ENCODE results near the gene DLGAP4.

The DLGAP4 gene

GRCh38 chr20:36446557-36446956 lies 140.4 kb downstream of the DLGAP4 start:
- Histone ChIP-seq H3K4me3 (ENCODE audit: low read depth, low read length) (no peak overlapping the region), H3K4me1 (ENCODE audit: control insufficient read depth, insufficient read depth, low read length) (no peaks in the 10 kb centered on the region), H3K27me3 (ENCODE audit: control insufficient read depth, insufficient read depth, low read length) (no peaks in the 10 kb centered on the region), H3K9me3 (ENCODE audit: control insufficient read depth, insufficient read depth, low read depth, low read length) (peaks cover 5% of the 10 kb centered on the region; the same call in 1 of the 2 replicates), H3K27ac (ENCODE audit: low read depth, low read length) (no peak overlapping the region), H3K9ac (ENCODE audit: low read length) (no peak overlapping the region), H3K36me3 (ENCODE audit: control insufficient read depth, insufficient read depth, low read length) (no peaks in the 10 kb centered on the region)

- Histone ChIP-seq H3K4me1 (ENCODE audit: control insufficient read depth, insufficient read depth, low read length) (no peaks in the 10 kb centered on the region), H3K9me3 (ENCODE audit: control insufficient read depth, insufficient read depth, low read depth, low read length) (peaks cover 5% of the 10 kb centered on the region; the same call in 1 of the 2 replicates), H3K4me3 (ENCODE audit: low read depth, low read length) (no peak overlapping the region), H3K9ac (ENCODE audit: low read length) (no peak overlapping the region), H3K36me3 (ENCODE audit: control insufficient read depth, insufficient read depth, low read length) (no peaks in the 10 kb centered on the region), H3K27ac (ENCODE audit: low read depth, low read length) (no peak overlapping the region), H3K27me3 (ENCODE audit: control insufficient read depth, insufficient read depth, low read length) (no peaks in the 10 kb centered on the region)
Measured at GRCh38 chr20:36447101-36447500, 141.0 kb downstream of the DLGAP4 start.

GRCh38 chr20:36449663-36450062 lies 143.5 kb downstream of the DLGAP4 start:
- Histone ChIP-seq H3K27me3 (ENCODE audit: control insufficient read depth, insufficient read depth, low read length) (no peaks in the 10 kb centered on the region), H3K27ac (ENCODE audit: low read depth, low read length) (no peak overlapping the region), H3K36me3 (ENCODE audit: control insufficient read depth, insufficient read depth, low read length) (no peaks in the 10 kb centered on the region), H3K9me3 (ENCODE audit: control insufficient read depth, insufficient read depth, low read depth, low read length) (peaks cover 5% of the 10 kb centered on the region; the same call in 1 of the 2 replicates), H3K9ac (ENCODE audit: low read length) (no peak overlapping the region), H3K4me3 (ENCODE audit: low read depth, low read length) (no peak overlapping the region), H3K4me1 (ENCODE audit: control insufficient read depth, insufficient read depth, low read length) (peaks cover 4% of the 10 kb centered on the region)

- Histone ChIP-seq H3K27me3 (ENCODE audit: control insufficient read depth, insufficient read depth, low read length) (no peaks in the 10 kb centered on the region; the same call in 1 of the 2 replicates), H3K27ac (ENCODE audit: low read depth, low read length) (no peak overlapping the region), H3K4me3 (ENCODE audit: low read depth, low read length) (no peak overlapping the region), H3K4me1 (ENCODE audit: control insufficient read depth, insufficient read depth, low read length) (peaks cover 13% of the 10 kb centered on the region), H3K9ac (ENCODE audit: low read length) (peak overlapping the region; percentile 21), H3K36me3 (ENCODE audit: control insufficient read depth, insufficient read depth, low read length) (no peaks in the 10 kb centered on the region), H3K9me3 (ENCODE audit: control insufficient read depth, insufficient read depth, low read depth, low read length) (peaks cover 5% of the 10 kb centered on the region; the same call in 1 of the 2 replicates)
Measured at GRCh38 chr20:36454332-36454697, 148.2 kb downstream of the DLGAP4 start.

GRCh38 chr20:36454698-36455427 lies 148.7 kb downstream of the DLGAP4 start:
- Histone ChIP-seq H3K4me3 (ENCODE audit: low read depth, low read length) (no peak overlapping the region), H3K4me1 (ENCODE audit: control insufficient read depth, insufficient read depth, low read length) (peaks cover 13% of the 10 kb centered on the region), H3K27ac (ENCODE audit: low read depth, low read length) (no peak overlapping the region), H3K9ac (ENCODE audit: low read length) (peak overlapping the region; percentile 21), H3K9me3 (ENCODE audit: control insufficient read depth, insufficient read depth, low read depth, low read length) (0 out of 2 replicates have a peak, but pooled peaks cover under 1% of the 10 kb centered on the region), H3K27me3 (ENCODE audit: control insufficient read depth, insufficient read depth, low read length) (no peaks in the 10 kb centered on the region; the same call in 1 of the 2 replicates), H3K36me3 (ENCODE audit: control insufficient read depth, insufficient read depth, low read length) (no peaks in the 10 kb centered on the region)

- no peak overlapping the region for H3K9ac ChIP-seq (ENCODE audit: low read length)
- no peaks in the 10 kb centered on the region; the same call in 1 of the 2 replicates for H3K27me3 ChIP-seq (ENCODE audit: control insufficient read depth, insufficient read depth, low read length)
- H3K4me1 ChIP-seq (ENCODE audit: control insufficient read depth, insufficient read depth, low read length): peaks cover 19% of the 10 kb centered on the region
- H3K36me3 ChIP-seq (ENCODE audit: control insufficient read depth, insufficient read depth, low read length): no peaks in the 10 kb centered on the region
- no peak overlapping the region for H3K27ac ChIP-seq (ENCODE audit: low read depth, low read length)
- no peak overlapping the region for H3K4me3 ChIP-seq (ENCODE audit: low read depth, low read length)
- no peaks in the 10 kb centered on the region for H3K9me3 ChIP-seq (ENCODE audit: control insufficient read depth, insufficient read depth, low read depth, low read length)
Measured at GRCh38 chr20:36455972-36456625, 150.0 kb downstream of the DLGAP4 start.

GRCh38 chr20:36460648-36461599 lies 154.8 kb downstream of the DLGAP4 start:
- Histone ChIP-seq H3K9me3 (ENCODE audit: control insufficient read depth, insufficient read depth, low read depth, low read length) (no peaks in the 10 kb centered on the region), H3K4me1 (ENCODE audit: control insufficient read depth, insufficient read depth, low read length) (peaks cover 34% of the 10 kb centered on the region), H3K27ac (ENCODE audit: low read depth, low read length) (peak overlapping the region; percentile 63), H3K9ac (ENCODE audit: low read length) (peak overlapping the region; percentile 83), H3K36me3 (ENCODE audit: control insufficient read depth, insufficient read depth, low read length) (no peaks in the 10 kb centered on the region), H3K4me3 (ENCODE audit: low read depth, low read length) (peak overlapping the region; percentile 54), H3K27me3 (ENCODE audit: control insufficient read depth, insufficient read depth, low read length) (no peaks in the 10 kb centered on the region)

- Histone ChIP-seq H3K9me3 (ENCODE audit: control insufficient read depth, insufficient read depth, low read depth, low read length) (no peaks in the 10 kb centered on the region), H3K9ac (ENCODE audit: low read length) (peak overlapping the region; percentile 85), H3K4me1 (ENCODE audit: control insufficient read depth, insufficient read depth, low read length) (peaks cover 43% of the 10 kb centered on the region), H3K4me3 (ENCODE audit: low read depth, low read length) (peak overlapping the region; percentile 84), H3K27ac (ENCODE audit: low read depth, low read length) (peak overlapping the region; percentile 69; the same call in 1 of the 2 replicates), H3K36me3 (ENCODE audit: control insufficient read depth, insufficient read depth, low read length) (no peaks in the 10 kb centered on the region), H3K27me3 (ENCODE audit: control insufficient read depth, insufficient read depth, low read length) (no peaks in the 10 kb centered on the region)
Measured at GRCh38 chr20:36461600-36462439, 155.7 kb downstream of the DLGAP4 start.

- Histone ChIP-seq H3K9ac (ENCODE audit: low read length) (peak overlapping the region; percentile 85), H3K36me3 (ENCODE audit: control insufficient read depth, insufficient read depth, low read length) (peaks cover 7% of the 10 kb centered on the region), H3K27me3 (ENCODE audit: control insufficient read depth, insufficient read depth, low read length) (no peaks in the 10 kb centered on the region), H3K4me1 (ENCODE audit: control insufficient read depth, insufficient read depth, low read length) (peaks cover 51% of the 10 kb centered on the region), H3K9me3 (ENCODE audit: control insufficient read depth, insufficient read depth, low read depth, low read length) (no peaks in the 10 kb centered on the region), H3K27ac (ENCODE audit: low read depth, low read length) (peak overlapping the region; percentile 69; the same call in 1 of the 2 replicates), H3K4me3 (ENCODE audit: low read depth, low read length) (peak overlapping the region; percentile 84)
Measured at GRCh38 chr20:36462440-36463211, 156.5 kb downstream of the DLGAP4 start.

Data from HUES6 (cell line).